Hepatocyte (in vitro differentiated cells): ENCODE results near the gene TSHZ1.

Source experiments
- CTCF ChIP-seq: fragments of 200-600 bp; sonication (generic); IDR thresholded peaks from 2 replicates; pipeline ENCODE4 v1.5.1; 2016; ENCODE audit warnings: antibody characterized with exemption, mild to moderate bottlenecking; ENCODE audit not compliant: poor library complexity
- EZH2 ChIP-seq: fragments of 200-600 bp; sonication (generic); IDR thresholded peaks from 2 replicates; pipeline ENCODE4 v1.6.1; 2016; ENCODE audit warnings: antibody characterized with exemption, mild to moderate bottlenecking, borderline replicate concordance

- TF ChIP-seq CTCF (no peak), EZH2 (no peak)
These were observed 72.1 kb downstream of the TSHZ1 start for GRCh38 chr18:75282746-75283145.
